Fibroblast of mammary gland (primary cell): ENCODE data around the gene PRPF8.
"Not testable (repeated sequence)": the region's sequence is repeated elsewhere in the genome, so short reads cannot be mapped to it uniquely, and the experiment has no call there.

Experiments used
- DNase-seq: peaks from one replicate; pipeline ENCODE4 v3.0.0-alpha.2; 2010; ENCODE audit warnings: low read depth
- H3K4me3 ChIP-seq: 2 replicates; pipeline ENCODE4 v1.5.1; 2011; ENCODE audit warnings: low read depth, mild to moderate bottlenecking, low read length, moderate library complexity; ENCODE audit not compliant: control insufficient read depth
- TF ChIP-seq, protein P1 (sequence below): conservative IDR thresholded peaks from 2 replicates; pipeline ENCODE4 v1.5.1; 2011; ENCODE audit warnings: low read depth, low read length, inconsistent platforms; ENCODE audit not compliant: control insufficient read depth, insufficient read depth

Gene PRPF8

DNA sequence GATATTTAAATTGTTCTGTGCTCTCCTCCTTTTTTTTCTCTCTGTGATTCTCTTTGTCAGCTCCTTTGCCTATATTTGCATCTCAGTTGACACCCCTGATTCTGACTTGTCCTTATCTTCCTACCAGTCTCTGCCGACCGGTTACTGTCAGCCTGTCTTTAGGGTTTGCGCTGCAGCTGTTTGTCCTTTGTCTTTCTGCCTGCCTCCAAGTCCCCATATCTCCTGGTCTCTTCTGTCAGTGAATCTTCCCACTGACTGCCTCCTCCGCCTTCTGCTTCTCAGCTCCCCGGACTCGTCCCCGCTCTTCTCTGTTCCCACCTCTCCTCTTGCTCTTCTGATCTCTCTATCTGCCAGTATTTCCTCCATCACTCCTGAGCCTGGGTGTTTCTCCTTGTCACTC is 20.3 kb upstream of the PRPF8 start:
- DNase-seq: no peak
- H3K4me3 ChIP-seq: no peak overlapping the region
- TF ChIP-seq, protein P1, sequence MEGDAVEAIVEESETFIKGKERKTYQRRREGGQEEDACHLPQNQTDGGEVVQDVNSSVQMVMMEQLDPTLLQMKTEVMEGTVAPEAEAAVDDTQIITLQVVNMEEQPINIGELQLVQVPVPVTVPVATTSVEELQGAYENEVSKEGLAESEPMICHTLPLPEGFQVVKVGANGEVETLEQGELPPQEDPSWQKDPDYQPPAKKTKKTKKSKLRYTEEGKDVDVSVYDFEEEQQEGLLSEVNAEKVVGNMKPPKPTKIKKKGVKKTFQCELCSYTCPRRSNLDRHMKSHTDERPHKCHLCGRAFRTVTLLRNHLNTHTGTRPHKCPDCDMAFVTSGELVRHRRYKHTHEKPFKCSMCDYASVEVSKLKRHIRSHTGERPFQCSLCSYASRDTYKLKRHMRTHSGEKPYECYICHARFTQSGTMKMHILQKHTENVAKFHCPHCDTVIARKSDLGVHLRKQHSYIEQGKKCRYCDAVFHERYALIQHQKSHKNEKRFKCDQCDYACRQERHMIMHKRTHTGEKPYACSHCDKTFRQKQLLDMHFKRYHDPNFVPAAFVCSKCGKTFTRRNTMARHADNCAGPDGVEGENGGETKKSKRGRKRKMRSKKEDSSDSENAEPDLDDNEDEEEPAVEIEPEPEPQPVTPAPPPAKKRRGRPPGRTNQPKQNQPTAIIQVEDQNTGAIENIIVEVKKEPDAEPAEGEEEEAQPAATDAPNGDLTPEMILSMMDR: no peak

DNA sequence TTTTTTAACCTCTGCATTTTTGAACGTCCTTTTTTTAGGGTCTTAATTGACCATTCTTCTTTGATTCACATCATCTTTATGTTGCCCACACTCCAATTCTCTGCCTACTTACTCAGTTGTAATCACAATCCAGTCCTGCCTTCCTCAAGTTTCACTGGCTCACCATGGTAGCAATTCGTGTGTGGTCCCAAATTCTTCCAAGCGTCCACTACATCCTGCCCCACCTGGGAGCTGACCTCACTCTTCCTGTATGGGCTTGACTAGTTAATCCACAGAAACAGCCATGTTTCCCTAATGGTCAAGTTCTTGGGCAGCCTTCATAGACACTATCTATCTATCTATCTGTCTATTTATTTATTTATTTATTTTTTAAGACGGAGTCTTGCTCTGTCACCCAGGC is 18.4 kb upstream of the PRPF8 start:
- TF ChIP-seq, protein P1: no peak
- no peak for DNase-seq

DNA sequence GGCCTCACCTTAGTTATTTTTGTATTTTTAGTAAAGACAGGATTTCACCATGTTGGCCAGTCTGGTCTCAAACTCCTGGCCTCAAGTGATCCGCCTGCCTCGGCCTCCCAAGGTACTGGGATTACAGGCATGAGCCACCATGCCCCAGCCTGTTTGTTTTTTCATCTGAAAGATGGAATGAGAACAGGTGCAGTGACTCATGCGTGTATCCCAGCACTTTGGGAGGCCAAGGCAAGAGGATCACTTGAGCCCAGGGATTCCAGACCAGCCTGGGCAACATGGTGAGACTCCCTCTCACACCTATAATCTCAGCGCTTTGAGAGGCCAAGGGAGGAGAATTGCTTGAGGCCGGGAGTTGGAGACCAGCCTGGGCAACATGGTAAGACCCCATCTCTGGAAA is 15.2 kb upstream of the PRPF8 start:
- not testable (repeated sequence) for H3K4me3 ChIP-seq, DNase-seq

More for the DNA sequence above, 18.4 kb upstream of the PRPF8 start:
- no peak overlapping the region for H3K4me3 ChIP-seq

DNA sequence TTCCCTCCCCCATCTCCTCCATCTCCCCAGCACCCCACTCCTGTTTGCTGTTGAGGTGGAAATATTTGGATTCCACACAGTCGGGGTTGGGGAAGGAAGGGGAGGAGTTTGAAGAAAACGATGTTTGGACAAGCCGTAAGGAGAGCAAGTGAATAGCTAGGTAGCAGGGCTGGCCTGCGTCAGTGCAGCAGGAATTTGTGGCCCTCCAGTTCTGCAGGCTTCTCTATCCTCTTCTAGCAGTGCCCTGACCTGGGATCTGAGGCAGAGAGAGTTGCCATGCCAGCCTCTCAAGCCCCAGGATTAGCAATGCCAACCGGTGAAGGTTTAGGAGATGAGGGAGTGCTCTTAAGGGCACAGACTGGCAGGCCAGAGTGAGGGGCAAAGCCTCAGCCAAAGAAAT is 13.0 kb upstream of the PRPF8 start:
- TF ChIP-seq, protein P1: no peak
- no peak overlapping the region for H3K4me3 ChIP-seq
- DNase-seq: no peak

DNA sequence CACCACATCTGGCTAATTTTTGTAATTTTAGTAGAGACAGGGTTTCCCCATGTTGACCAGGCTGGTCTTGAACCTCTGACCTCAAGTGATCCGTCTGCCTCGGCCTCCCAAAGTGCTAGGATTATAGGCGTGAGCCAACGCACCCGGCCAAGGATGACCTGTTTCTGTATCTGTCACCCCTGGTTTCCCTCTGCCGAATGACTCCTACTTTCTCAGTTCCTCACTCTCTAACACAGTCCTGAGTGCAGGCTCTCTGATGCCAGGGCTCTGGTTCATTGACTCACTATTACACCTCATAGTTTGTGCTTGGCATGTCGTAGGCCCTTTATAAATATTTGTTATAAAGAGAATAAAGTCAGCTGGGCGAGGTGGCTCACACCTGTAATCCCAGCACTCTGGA is 10.7 kb upstream of the PRPF8 start:
- H3K4me3 ChIP-seq: no peak overlapping the region
- DNase-seq: no peak
- TF ChIP-seq, protein P1: no peak

DNA sequence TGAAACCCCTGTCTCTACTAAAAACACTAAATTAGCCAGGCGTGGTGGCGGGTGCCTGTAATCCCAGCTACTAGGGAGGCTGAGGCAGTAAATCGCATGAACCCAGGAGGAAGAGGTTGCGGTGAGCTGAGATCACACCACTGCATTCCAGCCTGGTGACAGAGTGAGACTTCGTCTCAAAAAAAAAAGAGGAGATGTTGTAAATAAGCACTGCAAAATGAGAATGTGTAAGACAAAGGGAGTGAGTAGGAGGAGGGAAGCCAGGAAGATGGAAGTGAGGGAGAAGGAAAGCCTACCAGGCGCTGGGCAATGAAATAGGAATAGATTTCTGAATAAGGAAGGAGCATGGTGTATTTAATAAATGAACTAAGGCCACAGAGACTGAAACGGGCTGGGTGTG is 8.7 kb upstream of the PRPF8 start:
- H3K4me3 ChIP-seq: no peak overlapping the region
- TF ChIP-seq, protein P1: no peak
- no peak for DNase-seq

DNA sequence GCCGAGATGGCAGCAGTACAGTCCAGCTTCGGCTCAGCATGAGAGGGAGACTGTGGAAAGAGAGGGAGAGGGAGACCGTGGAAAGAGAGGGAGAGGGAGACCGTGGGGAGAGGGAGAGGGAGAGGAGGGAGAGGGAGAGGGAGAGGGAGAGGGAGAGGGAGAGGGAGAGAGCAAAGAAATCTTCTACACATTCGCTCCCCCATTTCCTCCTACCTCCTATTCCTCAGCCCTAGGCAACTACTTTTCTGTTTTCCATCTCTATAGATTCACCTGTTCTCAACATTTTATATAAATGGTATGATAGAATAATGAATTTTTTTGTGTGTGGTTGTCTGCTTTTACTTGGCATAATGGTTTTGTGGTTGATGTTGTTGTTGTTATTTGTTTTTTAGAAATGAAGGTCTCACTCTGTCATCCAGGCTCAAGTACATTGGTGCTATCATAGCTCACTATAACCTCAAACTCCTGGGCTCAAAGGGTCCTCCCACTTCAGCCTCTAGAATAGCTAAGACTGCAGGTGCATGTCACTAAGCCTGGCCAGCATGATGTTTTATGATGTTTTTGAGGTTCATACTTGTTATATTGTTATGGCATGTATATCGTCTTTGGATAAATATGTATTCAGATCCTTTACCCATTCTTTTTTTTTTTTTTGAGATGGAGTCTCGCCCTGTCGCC is 6.0 kb upstream of the PRPF8 start:
- TF ChIP-seq, protein P1: no peak
- H3K4me3 ChIP-seq: no peak overlapping the region
- no peak for DNase-seq

DNA sequence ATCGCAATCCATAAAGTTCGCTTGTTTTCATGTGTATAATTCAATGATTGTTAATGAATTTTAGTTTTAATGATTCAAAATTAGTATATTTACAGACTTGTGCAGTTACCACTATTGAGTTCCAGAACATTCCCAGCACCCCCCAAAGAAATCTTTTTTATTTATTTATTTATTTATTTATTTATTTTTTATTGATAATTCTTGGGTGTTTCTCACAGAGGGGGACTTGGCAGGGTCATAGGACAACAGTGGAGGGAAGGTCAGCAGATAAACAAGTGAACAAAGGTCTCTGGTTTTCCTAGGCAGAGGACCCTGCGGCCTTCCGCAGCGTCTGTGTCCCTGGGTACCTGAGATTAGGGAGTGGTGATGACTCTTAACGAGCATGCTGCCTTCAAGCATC is 3.7 kb upstream of the PRPF8 start:
- not testable (repeated sequence) for H3K4me3 ChIP-seq, DNase-seq
